ENCODE data around the gene SEC16A.

SEC16A gene

GRCh38 chr9:136520053-136520540 is 37.3 kb upstream of the SEC16A start:
- peaks cover 23 to 24% of the 10 kb centered on the region in 2 experiments for H3K4me1 ChIP-seq (ENCODE audit: control insufficient read depth in 1 of 2, insufficient read depth in 1 of 2, low read depth in 1 of 2, low read length in 1 of 2)
- TF ChIP-seq, protein P1, sequence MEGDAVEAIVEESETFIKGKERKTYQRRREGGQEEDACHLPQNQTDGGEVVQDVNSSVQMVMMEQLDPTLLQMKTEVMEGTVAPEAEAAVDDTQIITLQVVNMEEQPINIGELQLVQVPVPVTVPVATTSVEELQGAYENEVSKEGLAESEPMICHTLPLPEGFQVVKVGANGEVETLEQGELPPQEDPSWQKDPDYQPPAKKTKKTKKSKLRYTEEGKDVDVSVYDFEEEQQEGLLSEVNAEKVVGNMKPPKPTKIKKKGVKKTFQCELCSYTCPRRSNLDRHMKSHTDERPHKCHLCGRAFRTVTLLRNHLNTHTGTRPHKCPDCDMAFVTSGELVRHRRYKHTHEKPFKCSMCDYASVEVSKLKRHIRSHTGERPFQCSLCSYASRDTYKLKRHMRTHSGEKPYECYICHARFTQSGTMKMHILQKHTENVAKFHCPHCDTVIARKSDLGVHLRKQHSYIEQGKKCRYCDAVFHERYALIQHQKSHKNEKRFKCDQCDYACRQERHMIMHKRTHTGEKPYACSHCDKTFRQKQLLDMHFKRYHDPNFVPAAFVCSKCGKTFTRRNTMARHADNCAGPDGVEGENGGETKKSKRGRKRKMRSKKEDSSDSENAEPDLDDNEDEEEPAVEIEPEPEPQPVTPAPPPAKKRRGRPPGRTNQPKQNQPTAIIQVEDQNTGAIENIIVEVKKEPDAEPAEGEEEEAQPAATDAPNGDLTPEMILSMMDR (IDR thresholded peaks at IDR 0.05), result no peak
- no peaks in the 10 kb centered on the region for H3K27me3 ChIP-seq
- H3K4me3 ChIP-seq (ENCODE audit: low read depth in 1 of 2, low read length in 1 of 2), result no peak overlapping the region
- peaks cover 93% of the 10 kb centered on the region for H3K36me3 ChIP-seq
- H3K9me3 ChIP-seq, result no peaks in the 10 kb centered on the region
- H3K27ac ChIP-seq, result no peak overlapping the region

DNA sequence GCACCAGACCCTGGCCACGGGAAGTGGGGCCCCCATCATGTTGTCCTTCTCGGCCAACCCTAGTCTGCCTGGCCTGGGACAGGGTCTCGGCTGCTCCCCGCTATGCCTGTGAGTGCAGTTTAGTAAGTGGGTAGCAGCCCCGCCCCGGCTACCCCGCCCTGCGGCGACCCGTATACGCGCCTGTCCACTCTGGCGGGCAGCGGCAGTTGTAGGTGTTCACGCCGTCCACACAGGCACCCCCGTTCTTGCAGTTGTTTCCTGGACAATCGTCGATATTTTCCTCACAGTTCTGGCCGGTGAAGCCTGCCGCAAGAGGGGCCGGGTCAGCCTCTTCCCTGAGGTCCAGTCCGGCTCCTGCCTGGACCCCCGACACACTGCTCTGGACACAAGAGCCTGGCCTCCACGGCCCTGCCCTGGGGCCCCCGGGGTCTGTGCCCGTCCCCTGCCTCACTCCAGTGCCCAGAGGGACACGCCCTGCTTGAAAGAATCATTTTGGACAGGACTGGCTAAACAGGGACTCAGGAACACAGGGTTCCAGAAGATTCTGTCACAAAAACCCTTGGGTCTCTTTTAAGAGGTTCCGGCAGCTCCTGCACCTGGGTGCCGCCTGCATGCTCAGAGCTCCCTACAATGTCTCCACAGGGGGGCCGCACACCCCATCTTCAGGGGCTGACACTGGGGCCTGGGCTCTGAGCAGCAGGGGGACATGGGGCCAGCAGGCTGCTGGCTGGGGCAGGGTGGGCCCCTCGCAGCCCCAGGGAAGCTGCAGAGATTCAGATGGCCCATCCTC is 36.6 kb upstream of the SEC16A start:
- no peaks in the 10 kb centered on the region for H3K9me3 ChIP-seq
- H3K36me3 ChIP-seq, result peaks cover 95% of the 10 kb centered on the region
- no peaks in the 10 kb centered on the region for H3K27me3 ChIP-seq
- H3K27ac ChIP-seq, result no peak overlapping the region
- peaks cover 23 to 24% of the 10 kb centered on the region in 2 experiments for H3K4me1 ChIP-seq (ENCODE audit: control insufficient read depth in 1 of 2, insufficient read depth in 1 of 2, low read depth in 1 of 2, low read length in 1 of 2)
- H3K4me3 ChIP-seq (ENCODE audit: low read depth in 1 of 2, low read length in 1 of 2), result no peak overlapping the region
- TF ChIP-seq, protein P1 (IDR thresholded peaks at IDR 0.05), result no peak

GRCh38 chr9:136518623-136519022 is 35.8 kb upstream of the SEC16A start:
- no peak overlapping the region for H3K4me3 ChIP-seq (ENCODE audit: low read depth in 1 of 2, low read length in 1 of 2)
- no peaks in the 10 kb centered on the region for H3K27me3 ChIP-seq
- no peaks in the 10 kb centered on the region for H3K9me3 ChIP-seq
- no peak overlapping the region for H3K27ac ChIP-seq
- H3K4me1 ChIP-seq (ENCODE audit: control insufficient read depth in 1 of 2, insufficient read depth in 1 of 2, low read depth in 1 of 2, low read length in 1 of 2), result peaks cover 23 to 24% of the 10 kb centered on the region in 2 experiments
- peaks cover 99% of the 10 kb centered on the region for H3K36me3 ChIP-seq
- TF ChIP-seq, protein P1 (IDR thresholded peaks at IDR 0.05), result no peak

DNA sequence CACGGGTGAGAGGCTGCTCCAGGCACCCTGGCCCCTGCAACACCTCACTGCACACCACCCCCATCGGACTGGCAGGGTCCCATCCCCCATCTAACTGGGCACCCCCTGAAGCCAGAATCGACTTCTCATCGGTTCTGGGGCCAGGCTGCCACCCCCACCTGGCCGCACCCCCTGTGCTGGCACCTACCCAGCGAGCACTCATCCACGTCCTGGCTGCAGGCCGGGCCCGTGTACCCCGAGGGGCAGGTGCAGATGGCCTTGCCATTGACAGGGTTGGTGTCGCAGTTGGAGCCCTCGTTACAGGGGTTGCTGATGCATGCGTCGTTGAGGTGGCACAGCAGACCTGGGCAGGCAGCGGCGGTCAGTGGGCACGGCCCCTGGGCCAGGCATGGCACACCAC is 35.1 kb upstream of the SEC16A start:
- H3K9me3 ChIP-seq, result no peaks in the 10 kb centered on the region
- no peaks in the 10 kb centered on the region for H3K27me3 ChIP-seq
- peaks cover 99% of the 10 kb centered on the region for H3K36me3 ChIP-seq
- H3K27ac ChIP-seq, result no peak overlapping the region
- no peak overlapping the region for H3K4me3 ChIP-seq (ENCODE audit: low read depth in 1 of 2, low read length in 1 of 2)
- peaks cover 20% of the 10 kb centered on the region in 2 experiments for H3K4me1 ChIP-seq (ENCODE audit: control insufficient read depth in 1 of 2, insufficient read depth in 1 of 2, low read depth in 1 of 2, low read length in 1 of 2)
- TF ChIP-seq, protein P1 (IDR thresholded peaks at IDR 0.05), result no peak

DNA sequence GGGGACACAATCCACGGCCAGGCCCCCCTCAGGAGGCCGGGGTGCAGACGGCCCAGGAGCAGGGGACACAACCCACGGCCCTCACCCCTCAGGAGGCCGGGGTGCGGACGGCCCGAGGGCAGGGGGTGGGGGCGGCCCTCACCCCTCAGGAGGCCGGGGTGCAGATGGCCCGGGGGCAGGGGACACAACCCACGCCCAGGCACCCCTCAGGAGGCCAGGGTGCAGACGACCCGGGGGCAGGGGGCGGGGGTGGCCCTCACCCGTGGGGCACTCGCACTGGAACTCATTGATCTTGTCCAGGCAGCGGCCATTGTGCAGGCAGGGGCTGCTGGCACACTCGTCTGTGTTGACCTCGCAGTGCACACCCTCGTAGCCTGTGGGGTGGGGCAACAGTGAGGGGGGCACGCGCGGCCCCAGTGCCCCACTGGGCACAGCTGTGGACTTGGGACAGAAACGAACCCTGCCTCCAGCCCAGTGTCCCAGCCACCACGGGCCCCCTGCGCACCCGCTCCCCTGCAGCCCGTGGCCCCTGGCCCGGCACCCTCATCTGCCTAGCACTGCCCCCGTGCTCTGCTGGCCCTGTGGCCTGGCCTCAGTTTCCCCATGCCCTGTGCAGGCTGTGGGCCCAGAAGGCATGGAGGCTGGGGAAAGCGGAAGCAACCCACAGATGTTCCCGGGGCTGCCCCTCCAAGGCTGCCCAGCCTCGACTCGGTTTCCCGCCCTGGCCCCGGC is 34.3 kb upstream of the SEC16A start:
- H3K4me1 ChIP-seq (ENCODE audit: control insufficient read depth in 1 of 2, insufficient read depth in 1 of 2, low read depth in 1 of 2, low read length in 1 of 2), result peaks cover 12 to 13% of the 10 kb centered on the region in 2 experiments
- H3K27me3 ChIP-seq, result no peaks in the 10 kb centered on the region
- peaks cover 99% of the 10 kb centered on the region for H3K36me3 ChIP-seq
- no peak overlapping the region for H3K4me3 ChIP-seq (ENCODE audit: low read depth in 1 of 2, low read length in 1 of 2)
- H3K9me3 ChIP-seq, result no peaks in the 10 kb centered on the region
- TF ChIP-seq, protein P1 (IDR thresholded peaks at IDR 0.05), result no peak
- H3K27ac ChIP-seq, result no peak overlapping the region
